Tibial nerve (tissue), 4 donors: ENCODE data around the gene ERICH6.

Experiments
- CTCF ChIP-seq, 5 experiments: fragments of 200-600 bp in 3 of 5; fragments of 450-650 bp in 2 of 5; sonication (generic) in 3 of 5; IDR thresholded peaks; one replicate each; pipeline ENCODE4 v1.5.1; 2016 to 2019; ENCODE audit warnings: antibody characterized with exemption in 5 of 5, mild to moderate bottlenecking in 3 of 5, moderate library complexity in 2 of 5
- EP300 ChIP-seq, 2 donors: sonication (generic); formaldehyde crosslinking; IDR thresholded peaks; one replicate each; pipeline ENCODE4 v1.6.1; 2017; ENCODE audit warnings: antibody characterized with exemption in 2 of 2, mild to moderate bottlenecking in 1 of 2
- POLR2A ChIP-seq, 2 donors: fragments of 450-650 bp; IDR thresholded peaks; one replicate each; pipeline ENCODE4 v1.6.1; 2017; ENCODE audit warnings: antibody characterized with exemption in 2 of 2, mild to moderate bottlenecking in 2 of 2, moderate library complexity in 2 of 2

GRCh38 chr3:150662410-150663200, 41.1 kb downstream of the ERICH6 start:
- TF ChIP-seq CTCF (IDR thresholded peaks at IDR 0.05) (no peak), POLR2A (IDR thresholded peaks at IDR 0.05) (no peak), EP300 (IDR thresholded peaks at IDR 0.05) (no peak)
